ENCODE results near the gene BATF. TPM values are rescaled to one million over a fixed set of nuclear protein-coding genes. Genes with fewer than 3 reads are reported as not detected.
A peak's percentile ranks its signal among the peaks of the same experiment; 100 is the strongest.

BATF gene
- polyA plus RNA-seq, 3 donors from 2014 or later = 61.7 to 97.4 (median 95.6) TPM

DNA sequence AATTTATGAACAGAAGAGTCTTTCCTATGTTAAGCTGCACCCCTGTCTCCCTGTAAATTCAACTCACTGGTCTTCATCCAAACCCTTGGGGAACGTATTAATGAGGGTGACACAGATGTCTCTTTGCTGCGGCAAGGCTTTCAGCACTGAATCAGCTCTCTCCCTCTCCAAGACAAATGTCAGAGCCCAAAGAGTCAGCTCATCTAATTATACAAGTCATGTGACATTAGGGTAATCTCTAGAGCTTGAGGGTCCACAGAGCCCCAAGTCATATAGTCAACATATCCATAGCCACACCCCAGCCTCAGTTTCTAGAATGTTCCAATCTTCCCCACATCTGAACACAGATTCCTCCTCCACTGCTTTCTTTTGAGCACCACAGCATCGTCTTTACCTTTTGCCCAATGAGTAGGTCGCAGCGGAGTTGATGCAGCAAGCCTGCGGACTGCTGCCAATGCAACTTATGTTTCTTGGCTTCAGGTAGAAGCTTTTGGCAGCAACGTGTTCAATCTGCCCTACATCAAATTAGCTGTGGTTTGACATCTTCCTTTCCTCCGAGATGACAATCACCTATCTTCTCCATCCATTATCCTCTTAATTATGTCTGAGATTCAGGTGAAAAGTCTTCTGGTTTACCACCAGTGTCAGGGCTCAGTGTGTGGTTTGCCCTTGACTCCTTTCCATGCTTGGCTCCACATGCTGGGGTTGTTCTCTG lies 5.3 kb downstream of the BATF start:
- Mint-ChIP-seq H3K36me3 (peaks cover 28 to 42% (median 33%) of the 10 kb centered on the region in 3 donors), H3K4me3 (peak overlapping the region in 4 of 5 donors; percentile 2 to 44 (median 20)), H3K9me3 (no peaks in the 10 kb centered on the region), H3K27me3 (ENCODE audit: low read depth in 3 of 3) (peaks cover 0 to 5% (median 2%) of the 10 kb centered on the region in 3 donors), H3K27ac (peak overlapping the region; percentile 11 to 79 (median 46)), H3K4me1 (peaks cover 76 to 86% of the 10 kb centered on the region in 2 donors)
- no peak for DNase-seq

DNA sequence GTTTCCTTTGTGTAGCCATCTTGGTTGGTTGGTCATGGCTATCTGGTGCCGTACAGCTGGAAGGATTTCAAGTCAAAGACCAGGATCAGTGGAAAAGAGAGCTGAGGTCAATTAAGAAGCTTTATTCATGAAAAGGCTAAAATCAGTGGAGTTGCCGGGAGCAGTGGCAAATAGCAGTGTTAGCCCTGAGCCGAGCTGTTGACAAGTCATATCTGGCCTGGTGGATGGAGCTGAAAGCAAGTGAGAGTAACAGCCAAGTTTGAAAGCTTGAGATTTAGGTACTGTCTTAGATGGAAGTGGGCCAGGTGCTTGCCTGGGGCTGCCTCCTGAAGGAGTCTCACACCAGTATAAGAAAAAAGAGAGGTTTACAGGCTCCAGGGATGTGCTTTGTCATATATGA lies 9.0 kb downstream of the BATF start:
- H3K9me3 Mint-ChIP-seq = no peaks in the 10 kb centered on the region
- H3K4me3 Mint-ChIP-seq = no peak overlapping the region
- peaks cover 0 to under 1% (median 0%) of the 10 kb centered on the region in 3 donors for H3K27me3 Mint-ChIP-seq (ENCODE audit: low read depth in 3 of 3)
- peaks cover 55 to 81% of the 10 kb centered on the region in 2 donors for H3K4me1 Mint-ChIP-seq
- DNase-seq = no peak
- H3K36me3 Mint-ChIP-seq = peaks cover 23 to 40% (median 29%) of the 10 kb centered on the region in 3 donors
- peak overlapping the region in 5 of 6 donors; percentile 20 to 54 (median 37) for H3K27ac Mint-ChIP-seq

GRCh38 chr14:75531660-75532317 lies 9.5 kb downstream of the BATF start:
- no peak for DNase-seq
- Mint-ChIP-seq H3K27me3 (ENCODE audit: low read depth in 3 of 3) (no peaks in the 10 kb centered on the region), H3K36me3 (peaks cover 18 to 38% (median 29%) of the 10 kb centered on the region in 3 donors), H3K4me1 (peaks cover 49 to 78% of the 10 kb centered on the region in 2 donors), H3K27ac (peak overlapping the region in 5 of 6 donors; percentile 35 to 85 (median 43)), H3K4me3 (peak overlapping the region in 1 of 5 donors; percentile 8), H3K9me3 (no peaks in the 10 kb centered on the region)

DNA sequence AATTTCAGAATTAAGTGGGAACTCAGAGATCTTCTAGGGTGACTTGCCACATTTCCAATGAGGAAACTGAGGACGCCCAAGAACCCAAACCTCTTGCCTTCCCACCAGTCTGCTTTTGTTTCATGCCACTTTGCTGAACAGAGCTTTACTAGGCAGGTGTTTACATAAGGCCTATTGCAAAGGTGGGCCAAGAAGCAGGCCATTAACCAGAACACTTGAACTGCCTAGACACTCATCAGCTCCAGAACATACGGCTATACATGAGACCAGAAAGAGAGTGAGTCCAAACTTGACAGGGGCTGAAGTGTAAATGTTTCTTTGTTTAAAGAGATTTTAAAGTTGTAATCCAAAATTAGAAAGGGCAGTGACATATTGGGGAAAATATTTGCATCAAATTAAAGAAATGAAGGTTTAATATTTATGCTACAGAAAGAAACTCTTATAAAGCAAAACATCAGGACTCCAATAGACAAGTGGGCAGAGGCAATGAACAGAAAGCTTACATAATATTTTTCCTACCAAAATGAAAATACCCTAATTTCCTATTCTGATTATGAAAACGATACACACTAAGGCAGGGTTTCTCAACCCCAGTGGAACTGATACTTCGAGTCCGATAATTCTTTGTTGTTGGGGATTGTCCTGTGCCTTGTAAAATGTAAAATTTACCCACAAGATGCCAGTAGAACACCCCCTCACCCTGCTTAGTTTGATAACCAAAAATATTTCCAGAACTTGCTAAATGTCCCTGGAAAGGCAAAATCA lies 11.7 kb downstream of the BATF start:
- H3K36me3 Mint-ChIP-seq = peaks cover 13 to 20% (median 14%) of the 10 kb centered on the region in 3 donors
- peaks cover 37 to 73% of the 10 kb centered on the region in 2 donors for H3K4me1 Mint-ChIP-seq
- H3K27ac Mint-ChIP-seq = peak overlapping the region; percentile 43 to 82 (median 62)
- H3K4me3 Mint-ChIP-seq = peak overlapping the region in 1 of 5 donors; percentile 15
- H3K27me3 Mint-ChIP-seq (ENCODE audit: low read depth in 3 of 3) = no peaks in the 10 kb centered on the region
- H3K9me3 Mint-ChIP-seq = no peaks in the 10 kb centered on the region
- DNase-seq = no peak

DNA sequence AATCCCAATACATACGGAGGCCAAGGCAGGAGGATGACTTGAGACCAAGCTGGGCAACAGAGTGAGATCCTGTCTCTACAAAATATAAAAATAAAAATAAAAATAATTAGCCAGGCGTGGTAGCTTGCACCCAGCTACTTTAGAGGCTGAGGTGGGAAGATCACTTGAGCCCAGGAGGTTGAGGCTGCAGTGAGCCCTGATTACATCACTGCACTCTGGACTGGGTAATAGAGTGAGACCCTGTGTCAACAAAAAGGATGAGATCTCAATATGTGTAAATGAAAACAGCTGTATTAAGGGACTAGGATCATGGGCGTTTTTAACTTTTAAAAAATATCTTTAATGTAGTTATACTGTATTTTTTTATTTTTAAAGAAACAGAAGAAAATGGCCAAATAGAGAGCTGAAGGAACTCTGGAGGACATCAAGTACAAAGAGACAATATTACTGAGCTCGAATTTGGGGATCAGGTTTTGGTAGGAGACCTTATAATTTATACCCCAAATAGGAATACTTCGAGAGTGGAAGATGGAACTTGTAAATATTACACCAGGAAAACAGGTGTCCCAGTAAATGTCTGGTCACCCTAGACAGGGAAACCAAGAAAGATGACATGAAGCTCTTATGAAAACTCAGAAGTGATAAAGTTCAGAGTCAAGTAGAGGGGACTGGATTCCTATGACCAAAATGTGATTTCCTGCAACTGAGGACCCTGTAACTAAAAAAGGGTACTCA lies 13.1 kb downstream of the BATF start:
- Mint-ChIP-seq H3K27me3 (ENCODE audit: low read depth in 3 of 3) (peaks cover 0 to 2% (median 0%) of the 10 kb centered on the region in 3 donors), H3K4me1 (peaks cover 45 to 82% of the 10 kb centered on the region in 2 donors), H3K36me3 (peaks cover 9 to 18% (median 14%) of the 10 kb centered on the region in 3 donors), H3K9me3 (no peaks in the 10 kb centered on the region), H3K27ac (peak overlapping the region in 4 of 6 donors; percentile 9 to 75 (median 58)), H3K4me3 (no peak overlapping the region)
- DNase-seq = no peak

DNA sequence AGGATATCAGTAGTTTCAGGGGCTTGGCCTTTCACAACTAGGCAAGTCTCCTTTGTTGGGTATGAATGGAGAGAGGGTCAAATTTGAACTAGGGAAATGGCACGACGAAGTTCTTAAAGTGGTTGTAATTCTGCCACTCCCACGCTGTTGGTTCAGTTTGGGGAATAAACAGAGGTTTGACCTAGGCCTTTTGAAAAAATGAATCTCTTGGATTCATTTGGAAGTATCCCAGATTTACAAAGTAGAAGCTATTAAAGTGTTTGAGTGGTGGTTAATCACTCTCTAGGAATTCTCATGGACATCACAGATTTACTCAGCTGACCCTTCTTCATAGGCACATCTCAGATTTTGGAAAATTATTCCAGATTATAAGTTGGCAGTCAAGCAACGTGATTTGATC lies 14.8 kb downstream of the BATF start:
- Mint-ChIP-seq H3K9me3 (no peaks in the 10 kb centered on the region), H3K27ac (peak overlapping the region in 4 of 6 donors; percentile 37 to 69 (median 59)), H3K4me1 (peaks cover 48 to 85% of the 10 kb centered on the region in 2 donors), H3K36me3 (peaks cover 8 to 12% (median 8%) of the 10 kb centered on the region in 3 donors), H3K4me3 (no peak overlapping the region), H3K27me3 (ENCODE audit: low read depth in 3 of 3) (peaks cover 0 to 2% (median 0%) of the 10 kb centered on the region in 3 donors)
- no peak for DNase-seq

- H3K4me1 Mint-ChIP-seq = peaks cover 54 to 89% of the 10 kb centered on the region in 2 donors
- DNase-seq = no peak
- H3K9me3 Mint-ChIP-seq = no peaks in the 10 kb centered on the region
- H3K4me3 Mint-ChIP-seq = no peak overlapping the region
- peaks cover 4 to 10% (median 4%) of the 10 kb centered on the region in 3 donors for H3K36me3 Mint-ChIP-seq
- H3K27ac Mint-ChIP-seq = peak overlapping the region; percentile 20 to 95 (median 83)
- H3K27me3 Mint-ChIP-seq (ENCODE audit: low read depth in 3 of 3) = peaks cover 0 to 2% (median 0%) of the 10 kb centered on the region in 3 donors
Measured at GRCh38 chr14:75539162-75539560, 16.9 kb downstream of the BATF start.

- Mint-ChIP-seq H3K4me3 (no peak overlapping the region), H3K27me3 (ENCODE audit: low read depth in 3 of 3) (peaks cover 0 to 2% (median 0%) of the 10 kb centered on the region in 3 donors), H3K36me3 (peaks cover 4 to 10% (median 4%) of the 10 kb centered on the region in 3 donors), H3K27ac (peak overlapping the region; percentile 20 to 96 (median 94)), H3K4me1 (peaks cover 56 to 86% of the 10 kb centered on the region in 2 donors), H3K9me3 (no peaks in the 10 kb centered on the region)
- DNase-seq = no peak
Measured at GRCh38 chr14:75539561-75540478, 17.6 kb downstream of the BATF start.

DNA sequence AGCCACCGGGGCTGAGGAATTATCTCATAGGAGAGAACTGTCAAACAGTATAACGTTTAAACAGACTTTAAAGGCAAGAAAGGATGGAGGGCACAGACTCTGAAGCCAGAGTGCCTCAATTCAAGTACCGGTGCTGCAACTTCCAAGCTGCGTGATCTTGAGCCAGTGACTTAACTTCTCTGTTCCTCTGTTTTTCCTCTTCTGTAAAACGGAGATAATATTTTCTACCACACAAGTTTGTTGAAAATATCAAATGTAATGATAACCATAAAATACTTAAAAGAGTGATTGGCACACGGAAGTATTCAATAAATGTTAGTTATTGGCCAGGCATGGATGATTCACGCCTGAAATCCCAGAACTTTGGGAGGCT lies 18.2 kb downstream of the BATF start:
- Mint-ChIP-seq H3K36me3 (peaks cover 0 to 6% (median 4%) of the 10 kb centered on the region in 3 donors), H3K27me3 (ENCODE audit: low read depth in 3 of 3) (peaks cover 0 to 2% (median 0%) of the 10 kb centered on the region in 3 donors), H3K4me3 (no peak overlapping the region), H3K9me3 (no peaks in the 10 kb centered on the region), H3K4me1 (peaks cover 56 to 83% of the 10 kb centered on the region in 2 donors), H3K27ac (peak overlapping the region; percentile 20 to 96 (median 94))
- DNase-seq = no peak

GRCh38 chr14:75542588-75543091 lies 20.4 kb downstream of the BATF start:
- H3K36me3 Mint-ChIP-seq = peaks cover 0 to 7% (median 0%) of the 10 kb centered on the region in 3 donors
- H3K9me3 Mint-ChIP-seq = no peaks in the 10 kb centered on the region
- peaks cover 0 to 2% (median 0%) of the 10 kb centered on the region in 3 donors for H3K27me3 Mint-ChIP-seq (ENCODE audit: low read depth in 3 of 3)
- peak overlapping the region; percentile 74 to 89 (median 80) for H3K4me3 Mint-ChIP-seq
- H3K27ac Mint-ChIP-seq = peak overlapping the region; percentile 94 to 97 (median 96)
- H3K4me1 Mint-ChIP-seq = peaks cover 58 to 66% of the 10 kb centered on the region in 2 donors
- DNase-seq = peak; percentile 39 to 53 (median 51)

DNA sequence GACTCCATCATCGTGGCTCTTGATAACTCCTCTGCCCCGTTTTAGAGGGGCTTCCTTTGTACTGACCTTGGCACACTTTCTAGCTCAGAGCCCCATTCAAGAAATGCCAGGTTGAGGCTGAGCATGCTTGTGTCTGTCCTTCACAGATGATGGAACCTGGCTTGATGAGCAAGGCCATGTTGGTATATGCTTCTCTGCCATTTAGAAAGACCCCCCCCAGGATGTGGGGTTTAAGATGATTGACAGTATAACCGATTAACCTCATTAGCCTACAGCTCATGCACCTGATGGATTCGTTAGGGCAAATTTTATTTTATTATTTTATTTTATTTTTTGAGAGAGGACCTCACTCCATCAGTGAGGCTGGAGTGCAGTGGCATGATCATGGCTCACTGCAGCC lies 21.0 kb downstream of the BATF start:
- H3K36me3 Mint-ChIP-seq = peaks cover 0 to 12% (median 0%) of the 10 kb centered on the region in 3 donors
- H3K27ac Mint-ChIP-seq = peak overlapping the region; percentile 94 to 97 (median 96)
- H3K27me3 Mint-ChIP-seq (ENCODE audit: low read depth in 3 of 3) = peaks cover 0 to 2% (median 0%) of the 10 kb centered on the region in 3 donors

GRCh38 chr14:75543786-75544185 lies 21.5 kb downstream of the BATF start:
- H3K4me1 Mint-ChIP-seq = peaks cover 55 to 58% of the 10 kb centered on the region in 2 donors
- H3K27me3 Mint-ChIP-seq (ENCODE audit: low read depth in 3 of 3) = peaks cover 0 to 2% (median 0%) of the 10 kb centered on the region in 3 donors
- peak overlapping the region in 3 of 5 donors; percentile 42 to 72 (median 60) for H3K4me3 Mint-ChIP-seq
- DNase-seq = no peak
- H3K9me3 Mint-ChIP-seq = no peaks in the 10 kb centered on the region
- peaks cover 0 to 17% (median 0%) of the 10 kb centered on the region in 3 donors for H3K36me3 Mint-ChIP-seq
- H3K27ac Mint-ChIP-seq = peak overlapping the region; percentile 66 to 97 (median 94)

More for the DNA sequence above, 21.0 kb downstream of the BATF start:
- H3K9me3 Mint-ChIP-seq = no peaks in the 10 kb centered on the region
- DNase-seq = peak in 2 of 3 donors; percentile 17 to 21
- H3K4me3 Mint-ChIP-seq = peak overlapping the region; percentile 74 to 89 (median 80)
- peaks cover 56 to 63% of the 10 kb centered on the region in 2 donors for H3K4me1 Mint-ChIP-seq
